ENCODE data around the gene ATG2B.

GRCh38 chr14:96257056-96257455 is 106.1 kb downstream of the ATG2B start:
- no peak for TF ChIP-seq CHD2 (IDR thresholded peaks at IDR 0.05; ENCODE audit: low read length, partially characterized antibody)
- TF ChIP-seq USF2 (IDR thresholded peaks at IDR 0.05) = no peak
- TF ChIP-seq CTCF (IDR thresholded peaks at IDR 0.05) = no peak
- no peak for TF ChIP-seq ELK1 (IDR thresholded peaks at IDR 0.05; ENCODE audit: low read depth, low read length)
- no peak for TF ChIP-seq POLR2A (IDR thresholded peaks at IDR 0.05; ENCODE audit: low read length)
- no peak for TF ChIP-seq HDAC2 (IDR thresholded peaks at IDR 0.05)
- TF ChIP-seq RAD21 (conservative IDR thresholded peaks at IDR 0.05 in 1 of 2, IDR thresholded peaks at IDR 0.05 in 1 of 2) = no peak
- TF ChIP-seq REST (IDR thresholded peaks at IDR 0.05) = no peak
